Gastroesophageal sphincter (tissue), 4 donors: ENCODE measurements around the gene KRT23. TPM values are rescaled to one million over a fixed set of nuclear protein-coding genes. Genes with fewer than 3 reads are reported as not detected.

Experiments used
- ATAC-seq: fragments of 150-250 bp; one replicate; pipeline ENCODE4 v1.9.1; 2016; ENCODE audit warnings: mild to moderate bottlenecking, moderate library complexity
- H3K27ac ChIP-seq, 4 donors: fragments of 200-600 bp; sonication (generic) in 3 of 4; 1 replicate in 3 of 4; 2 replicates in 1 of 4; pipeline ENCODE4 v1.5.1; 2016 to 2019
- H3K27me3 ChIP-seq: fragments of 200-600 bp; sonication (generic); one replicate; pipeline ENCODE4 v1.5.1; 2019
- H3K36me3 ChIP-seq, 2 donors: fragments of 200-600 bp; sonication (generic); one replicate each; pipeline ENCODE4 v1.5.1; 2019; ENCODE audit warnings: control low read depth in 1 of 2
- H3K4me1 ChIP-seq, 3 donors: fragments of 200-600 bp; sonication (generic); 1 replicate in 2 of 3; 2 replicates in 1 of 3; pipeline ENCODE4 v1.5.1; 2016 to 2019; ENCODE audit warnings: control low read depth in 2 of 3
- H3K4me3 ChIP-seq, 2 donors: fragments of 200-600 bp; sonication (generic); one replicate each; pipeline ENCODE4 v1.5.1; 2019; ENCODE audit warnings: mild to moderate bottlenecking in 1 of 2, moderate library complexity in 1 of 2
- H3K9me3 ChIP-seq, 3 donors: fragments of 200-600 bp; sonication (generic); one replicate each; pipeline ENCODE4 v1.5.1; 2017 to 2019; ENCODE audit warnings: control low read depth in 2 of 3
- CTCF ChIP-seq, 4 experiments: fragments of 200-600 bp in 2 of 4; fragments of 450-650 bp in 2 of 4; sonication (generic) in 1 of 4; IDR thresholded peaks; one replicate each; pipeline ENCODE4 v1.5.1; 2017 to 2019; ENCODE audit warnings: antibody characterized with exemption in 4 of 4, mild to moderate bottlenecking in 2 of 4, moderate library complexity in 2 of 4
- EP300 ChIP-seq: sonication (generic); formaldehyde crosslinking; IDR thresholded peaks from one replicate; pipeline ENCODE4 v1.6.1; 2017; ENCODE audit warnings: antibody characterized with exemption, mild to moderate bottlenecking
- POLR2A ChIP-seq, 2 donors: fragments of 450-650 bp; IDR thresholded peaks; one replicate each; pipeline ENCODE4 v1.6.1; 2017; ENCODE audit warnings: antibody characterized with exemption in 2 of 2, mild to moderate bottlenecking in 2 of 2, moderate library complexity in 1 of 2
- POLR2AphosphoS5 ChIP-seq: sonication (generic); formaldehyde crosslinking; IDR thresholded peaks from one replicate; pipeline ENCODE4 v1.6.1; 2017; ENCODE audit warnings: antibody characterized with exemption
- WGBS, 2 donors: methylation state at CpG; one replicate each; pipeline ENCODE4 v1.1.5; 2018; ENCODE audit warnings: low coverage in 1 of 2; 5-methylcytosine and 5-hydroxymethylcytosine counted together
- total RNA-seq, 4 donors: library from RNA; depleted of rRNA; stranded (reverse); fragments of >200 nt; gene quantifications; one replicate each; pipeline ENCODE4 v1.1.0, GENCODE V29; 2016

KRT23 gene
- total RNA-seq, 4 donors from 2014 or later: 6.1 TPM; not detected in 3

GRCh38 chr17:40909351-40909750 lies 28.1 kb downstream of the KRT23 start:
- WGBS, 2 donors: 0% methylated on average over 5 of the region's 5 CpGs
- ATAC-seq: peak; percentile 90
- Histone ChIP-seq H3K9me3 (no peaks in the 10 kb centered on the region), H3K4me1 (peaks cover 8 to 21% (median 9%) of the 10 kb centered on the region in 3 donors), H3K36me3 (no peaks in the 10 kb centered on the region), H3K27me3 (peaks cover 10% of the 10 kb centered on the region), H3K27ac (peak overlapping the region in 3 of 4 donors; percentile 49 to 72 (median 56)), H3K4me3 (no peak overlapping the region)
- TF ChIP-seq POLR2A (IDR thresholded peaks at IDR 0.05): no peak
- no peak for TF ChIP-seq EP300
- TF ChIP-seq CTCF (IDR thresholded peaks at IDR 0.05): peak; percentile 63 to 85 (median 82)
- peak; percentile 56 for TF ChIP-seq POLR2AphosphoS5

GRCh38 chr17:40906613-40907012 lies 30.8 kb downstream of the KRT23 start:
- Histone ChIP-seq H3K27ac (no peak overlapping the region), H3K4me1 (peaks cover 8 to 21% (median 9%) of the 10 kb centered on the region in 3 donors), H3K36me3 (no peaks in the 10 kb centered on the region), H3K4me3 (no peak overlapping the region), H3K27me3 (peaks cover 10% of the 10 kb centered on the region), H3K9me3 (no peaks in the 10 kb centered on the region)
- TF ChIP-seq POLR2AphosphoS5: no peak
- no peak for TF ChIP-seq CTCF (IDR thresholded peaks at IDR 0.05)
- WGBS, 2 donors: 86 to 87% methylated on average over 1 to 4 of the region's 4 CpGs
- ATAC-seq: no peak

- H3K27ac ChIP-seq: no peak overlapping the region
- TF ChIP-seq CTCF (IDR thresholded peaks at IDR 0.05): no peak
- TF ChIP-seq POLR2AphosphoS5: no peak
- TF ChIP-seq POLR2A (IDR thresholded peaks at IDR 0.05): no peak
- no peak for TF ChIP-seq EP300
- no peaks in the 10 kb centered on the region for H3K36me3 ChIP-seq
- H3K9me3 ChIP-seq: no peaks in the 10 kb centered on the region
- H3K4me1 ChIP-seq: peaks cover 7 to 13% (median 8%) of the 10 kb centered on the region in 3 donors
- peaks cover 10% of the 10 kb centered on the region for H3K27me3 ChIP-seq
- whole genome bisulfite sequencing, 2 donors: 79 to 89% methylated on average over 2 to 4 of the region's 5 CpGs
- no peak overlapping the region for H3K4me3 ChIP-seq
- ATAC-seq: no peak
Measured at GRCh38 chr17:40905370-40905769, 32.1 kb downstream of the KRT23 start.

GRCh38 chr17:40903129-40903847 lies 34.2 kb downstream of the KRT23 start:
- H3K36me3 ChIP-seq: no peaks in the 10 kb centered on the region
- H3K9me3 ChIP-seq: no peaks in the 10 kb centered on the region
- TF ChIP-seq EP300 (no peak), POLR2AphosphoS5 (no peak), POLR2A (IDR thresholded peaks at IDR 0.05) (no peak), CTCF (IDR thresholded peaks at IDR 0.05) (no peak)
- no peak overlapping the region for H3K4me3 ChIP-seq
- WGBS, 2 donors: 71 to 72% methylated on average over 11 to 12 of the region's 12 CpGs
- no peaks in the 10 kb centered on the region for H3K4me1 ChIP-seq
- H3K27me3 ChIP-seq: peaks cover 16% of the 10 kb centered on the region
- H3K27ac ChIP-seq: no peak overlapping the region
- ATAC-seq: no peak

- WGBS, 2 donors: 85 to 100% methylated on average over 1 to 2 of the region's 4 CpGs
- no peaks in the 10 kb centered on the region for H3K9me3 ChIP-seq
- no peak overlapping the region for H3K4me3 ChIP-seq
- no peak for ATAC-seq
- TF ChIP-seq POLR2AphosphoS5 (no peak), EP300 (no peak), CTCF (IDR thresholded peaks at IDR 0.05) (no peak), POLR2A (IDR thresholded peaks at IDR 0.05) (no peak)
- peaks cover 16% of the 10 kb centered on the region for H3K27me3 ChIP-seq
- H3K4me1 ChIP-seq: no peaks in the 10 kb centered on the region
- H3K27ac ChIP-seq: no peak overlapping the region
- H3K36me3 ChIP-seq: no peaks in the 10 kb centered on the region
Measured at GRCh38 chr17:40902498-40902897, 34.9 kb downstream of the KRT23 start.
